ENCODE data around the gene TNNI3. TPM values are rescaled to one million over a fixed set of nuclear protein-coding genes. Genes with fewer than 3 reads are reported as not detected.
"Not testable (repeated sequence)": the region's sequence is repeated elsewhere in the genome, so short reads cannot be mapped to it uniquely, and the experiment has no call there.

The TNNI3 gene
- total RNA-seq, 3 donors from 2014 or later: not detected

DNA sequence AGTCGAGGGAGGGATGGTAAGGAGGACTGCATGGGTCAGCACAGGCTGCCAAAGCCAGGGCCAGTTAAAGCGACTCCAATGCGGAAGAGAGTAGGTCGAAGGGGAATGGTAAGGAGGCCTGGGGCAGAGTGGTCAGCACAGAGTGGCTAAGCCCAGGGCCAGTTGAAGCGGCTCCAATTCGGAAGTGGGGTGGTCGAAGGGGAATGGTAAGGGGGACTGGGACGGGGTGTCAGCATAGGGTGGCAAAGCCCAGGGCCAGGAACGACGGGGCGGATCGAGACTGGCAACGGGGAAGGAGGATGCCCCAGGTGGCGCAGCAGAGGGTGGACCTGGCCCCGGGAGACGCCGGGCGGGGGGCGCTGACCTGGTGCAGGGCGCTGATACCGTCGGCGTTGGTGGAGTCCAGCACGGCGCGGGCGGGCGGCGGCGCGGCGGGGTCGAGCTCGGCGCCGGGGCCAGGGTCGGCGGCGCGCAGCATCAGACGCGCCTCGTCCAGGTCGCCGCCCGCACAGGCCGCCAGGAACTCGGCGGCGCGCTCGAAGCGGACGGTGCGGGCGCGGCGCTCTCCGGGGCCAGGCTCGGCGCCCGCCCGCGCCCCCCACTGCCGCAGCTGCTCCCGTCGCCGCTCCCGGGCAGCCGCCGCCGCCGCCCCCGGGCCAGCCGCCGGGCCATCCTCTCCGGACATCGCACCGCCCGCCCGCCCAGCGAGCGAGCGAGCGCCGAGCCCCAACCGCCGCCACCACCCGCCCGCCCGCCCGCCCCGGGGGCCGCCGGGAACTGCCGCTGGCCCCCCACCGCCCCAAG is 40.5 kb downstream of the TNNI3 start, which contains the start of gene PPP1R12C:
Gene PPP1R12C, minus strand, starts transcription at position 779 of the 804 bp plus-strand sequence. Its CDS starts 94 bp downstream, at position 685.
- Mint-ChIP-seq H3K4me3 (peak within 1 kb of the TSS; percentile 96), H3K4me1 (ENCODE audit: low read depth) (peaks cover 29% of the 10 kb centered on the region), H3K27me3 (ENCODE audit: low read depth) (peaks cover 3% of the 10 kb centered on the region), H3K36me3 (ENCODE audit: insufficient read depth) (no peaks in the 10 kb centered on the region), H3K9me3 (no peaks in the 10 kb centered on the region)
- DNase-seq: no peak
- peak; percentile 24 to 32 for ATAC-seq

DNA sequence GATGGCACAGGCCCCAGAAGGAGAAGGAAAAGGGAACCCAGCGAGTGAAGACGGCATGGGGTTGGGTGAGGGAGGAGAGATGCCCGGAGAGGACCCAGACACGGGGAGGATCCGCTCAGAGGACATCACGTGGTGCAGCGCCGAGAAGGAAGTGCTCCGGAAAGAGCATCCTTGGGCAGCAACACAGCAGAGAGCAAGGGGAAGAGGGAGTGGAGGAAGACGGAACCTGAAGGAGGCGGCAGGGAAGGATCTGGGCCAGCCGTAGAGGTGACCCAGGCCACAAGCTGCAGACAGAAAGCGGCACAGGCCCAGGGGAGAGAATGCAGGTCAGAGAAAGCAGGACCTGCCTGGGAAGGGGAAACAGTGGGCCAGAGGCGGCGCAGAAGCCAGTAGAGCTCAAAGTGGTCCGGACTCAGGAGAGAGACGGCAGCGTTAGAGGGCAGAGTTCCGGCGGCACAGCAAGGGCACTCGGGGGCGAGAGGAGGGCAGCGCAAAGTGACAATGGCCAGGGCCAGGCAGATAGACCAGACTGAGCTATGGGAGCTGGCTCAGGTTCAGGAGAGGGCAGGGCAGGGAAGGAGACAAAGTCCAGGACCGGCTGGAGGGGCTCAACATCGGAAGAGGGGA is 41.2 kb downstream of the TNNI3 start:
- H3K9me3 Mint-ChIP-seq: no peaks in the 10 kb centered on the region
- H3K4me1 Mint-ChIP-seq (ENCODE audit: low read depth): peaks cover 29% of the 10 kb centered on the region
- DNase-seq (peak; percentile 36), ATAC-seq (peak; percentile 36 to 44)
- H3K4me3 Mint-ChIP-seq: peak overlapping the region; percentile 96
- peaks cover under 1% of the 10 kb centered on the region for H3K27me3 Mint-ChIP-seq (ENCODE audit: low read depth)
- H3K36me3 Mint-ChIP-seq (ENCODE audit: insufficient read depth): no peaks in the 10 kb centered on the region

DNA sequence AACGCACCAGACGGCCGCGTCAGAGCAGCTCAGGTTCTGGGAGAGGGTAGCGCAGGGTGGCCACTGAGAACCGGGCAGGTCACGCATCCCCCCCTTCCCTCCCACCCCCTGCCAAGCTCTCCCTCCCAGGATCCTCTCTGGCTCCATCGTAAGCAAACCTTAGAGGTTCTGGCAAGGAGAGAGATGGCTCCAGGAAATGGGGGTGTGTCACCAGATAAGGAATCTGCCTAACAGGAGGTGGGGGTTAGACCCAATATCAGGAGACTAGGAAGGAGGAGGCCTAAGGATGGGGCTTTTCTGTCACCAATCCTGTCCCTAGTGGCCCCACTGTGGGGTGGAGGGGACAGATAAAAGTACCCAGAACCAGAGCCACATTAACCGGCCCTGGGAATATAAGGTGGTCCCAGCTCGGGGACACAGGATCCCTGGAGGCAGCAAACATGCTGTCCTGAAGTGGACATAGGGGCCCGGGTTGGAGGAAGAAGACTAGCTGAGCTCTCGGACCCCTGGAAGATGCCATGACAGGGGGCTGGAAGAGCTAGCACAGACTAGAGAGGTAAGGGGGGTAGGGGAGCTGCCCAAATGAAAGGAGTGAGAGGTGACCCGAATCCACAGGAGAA is 42.0 kb downstream of the TNNI3 start:
- Mint-ChIP-seq H3K27me3 (ENCODE audit: low read depth) (no peaks in the 10 kb centered on the region), H3K9me3 (no peaks in the 10 kb centered on the region), H3K4me1 (ENCODE audit: low read depth) (peaks cover 29% of the 10 kb centered on the region)

DNA sequence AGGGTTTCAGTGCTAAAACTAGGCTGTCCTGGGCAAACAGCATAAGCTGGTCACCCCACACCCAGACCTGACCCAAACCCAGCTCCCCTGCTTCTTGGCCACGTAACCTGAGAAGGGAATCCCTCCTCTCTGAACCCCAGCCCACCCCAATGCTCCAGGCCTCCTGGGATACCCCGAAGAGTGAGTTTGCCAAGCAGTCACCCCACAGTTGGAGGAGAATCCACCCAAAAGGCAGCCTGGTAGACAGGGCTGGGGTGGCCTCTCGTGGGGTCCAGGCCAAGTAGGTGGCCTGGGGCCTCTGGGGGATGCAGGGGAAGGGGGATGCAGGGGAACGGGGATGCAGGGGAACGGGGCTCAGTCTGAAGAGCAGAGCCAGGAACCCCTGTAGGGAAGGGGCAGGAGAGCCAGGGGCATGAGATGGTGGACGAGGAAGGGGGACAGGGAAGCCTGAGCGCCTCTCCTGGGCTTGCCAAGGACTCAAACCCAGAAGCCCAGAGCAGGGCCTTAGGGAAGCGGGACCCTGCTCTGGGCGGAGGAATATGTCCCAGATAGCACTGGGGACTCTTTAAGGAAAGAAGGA is 42.9 kb downstream of the TNNI3 start:
- Mint-ChIP-seq H3K4me1 (ENCODE audit: low read depth) (peaks cover 29% of the 10 kb centered on the region), H3K27me3 (ENCODE audit: low read depth) (no peaks in the 10 kb centered on the region), H3K4me3 (peak overlapping the region; percentile 96), H3K9me3 (no peaks in the 10 kb centered on the region), H3K36me3 (ENCODE audit: insufficient read depth) (no peaks in the 10 kb centered on the region)
- DNase-seq: no peak
- no peak for ATAC-seq

More for the DNA sequence above, 42.0 kb downstream of the TNNI3 start:
- Mint-ChIP-seq H3K36me3 (ENCODE audit: insufficient read depth) (no peaks in the 10 kb centered on the region), H3K4me3 (peak overlapping the region; percentile 96)
- ATAC-seq (no peak), DNase-seq (no peak)

DNA sequence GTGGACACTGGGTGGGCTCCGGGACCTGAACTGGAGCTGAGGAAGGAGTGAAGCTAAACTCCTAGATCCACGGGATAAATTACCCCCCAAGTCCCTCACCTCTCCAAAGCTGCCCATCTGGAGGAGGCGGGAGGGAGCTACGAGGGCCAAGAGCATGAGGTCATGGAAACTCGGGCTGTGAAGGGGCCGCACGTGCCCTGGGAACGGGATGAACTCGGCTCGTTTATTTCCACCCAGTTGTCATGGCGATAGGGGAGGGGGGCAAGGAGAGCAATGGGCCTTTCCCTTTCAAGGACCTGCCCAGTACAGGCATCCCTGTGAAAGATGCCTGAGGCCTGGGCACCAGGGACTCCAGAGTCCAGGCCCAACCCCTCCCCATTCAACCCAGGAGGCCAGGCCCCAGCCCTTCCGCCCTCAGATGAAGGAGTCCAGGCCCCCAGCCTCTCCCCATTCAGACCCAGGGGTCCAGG is 43.9 kb downstream of the TNNI3 start:
- DNase-seq (no peak), ATAC-seq (no peak)
- Mint-ChIP-seq H3K4me1 (ENCODE audit: low read depth) (peaks cover 23% of the 10 kb centered on the region), H3K36me3 (ENCODE audit: insufficient read depth) (no peaks in the 10 kb centered on the region), H3K4me3 (no peak overlapping the region), H3K9me3 (no peaks in the 10 kb centered on the region), H3K27me3 (ENCODE audit: low read depth) (no peaks in the 10 kb centered on the region)

DNA sequence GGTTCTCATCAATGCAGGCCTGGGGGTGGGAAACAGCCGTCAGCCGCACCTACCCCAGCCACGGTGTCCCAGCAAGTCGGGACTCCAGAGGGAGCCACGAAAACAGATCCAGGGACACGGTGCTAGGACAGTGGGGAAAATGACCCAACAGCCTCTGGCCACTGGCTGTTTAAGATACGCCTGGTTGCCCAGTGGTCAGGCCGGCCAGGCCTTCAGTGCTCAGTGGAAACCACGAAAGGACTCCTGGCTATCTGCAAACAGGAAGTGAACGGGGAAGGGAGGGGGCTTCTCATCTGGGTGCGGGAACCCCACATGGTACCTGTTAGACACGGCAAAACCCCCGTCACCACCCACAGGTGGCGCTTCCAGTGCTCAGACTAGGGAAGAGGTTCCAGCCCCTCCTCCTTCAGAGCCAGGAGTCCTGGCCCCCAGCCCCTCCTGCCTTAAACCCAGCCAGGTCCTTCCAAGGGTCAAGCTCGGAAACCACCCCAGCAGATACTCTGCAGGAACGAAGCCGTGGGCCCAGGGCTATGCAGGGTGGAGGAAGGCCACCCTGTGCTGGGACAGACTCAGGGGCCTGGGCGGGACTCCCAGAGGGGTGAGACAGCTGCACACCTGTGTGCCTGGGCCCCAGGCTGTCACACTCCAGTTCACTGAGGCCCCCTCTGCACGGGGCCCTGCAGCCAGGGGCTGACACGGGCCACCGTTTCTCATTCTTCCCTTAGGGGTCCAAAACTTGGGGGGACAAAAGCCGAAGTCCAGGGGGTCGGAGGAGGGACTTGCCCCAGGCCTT is 44.6 kb downstream of the TNNI3 start:
- Mint-ChIP-seq H3K36me3 (ENCODE audit: insufficient read depth) (no peaks in the 10 kb centered on the region), H3K4me3 (no peak overlapping the region), H3K9me3 (no peaks in the 10 kb centered on the region), H3K4me1 (ENCODE audit: low read depth) (peaks cover 19% of the 10 kb centered on the region), H3K27me3 (ENCODE audit: low read depth) (no peaks in the 10 kb centered on the region)
- ATAC-seq: no peak
- DNase-seq: no peak

DNA sequence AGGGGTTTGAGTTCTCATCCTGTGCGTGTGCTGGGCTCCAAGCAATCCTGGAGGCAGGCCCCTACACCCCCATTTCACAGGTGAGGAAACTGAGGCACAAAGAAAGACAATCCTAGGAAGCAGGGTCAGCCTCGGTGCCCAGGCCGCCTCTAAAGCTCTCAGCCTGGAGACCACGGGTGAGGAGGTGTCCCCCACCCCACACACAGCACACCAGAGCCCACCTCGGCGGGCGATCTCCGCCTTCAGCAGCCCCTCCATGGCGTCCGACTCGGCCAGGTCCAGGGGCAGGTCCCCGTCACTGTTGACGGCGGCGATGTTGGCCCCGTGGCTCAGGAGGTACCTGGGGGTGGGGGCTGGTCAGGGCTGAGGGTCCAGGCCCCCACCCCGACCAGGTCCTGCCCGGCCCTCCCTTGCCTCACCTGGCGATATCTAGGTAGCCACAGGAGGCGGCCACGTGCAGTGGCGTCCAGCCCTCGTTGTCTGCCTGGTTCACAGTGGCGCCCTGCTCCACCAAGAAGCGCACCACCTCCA is 45.2 kb downstream of the TNNI3 start:
- DNase-seq: no peak
- Mint-ChIP-seq H3K4me3 (no peak overlapping the region), H3K4me1 (ENCODE audit: low read depth) (peaks cover 16% of the 10 kb centered on the region), H3K9me3 (no peaks in the 10 kb centered on the region), H3K36me3 (ENCODE audit: insufficient read depth) (no peaks in the 10 kb centered on the region), H3K27me3 (ENCODE audit: low read depth) (no peaks in the 10 kb centered on the region)
- no peak for ATAC-seq

DNA sequence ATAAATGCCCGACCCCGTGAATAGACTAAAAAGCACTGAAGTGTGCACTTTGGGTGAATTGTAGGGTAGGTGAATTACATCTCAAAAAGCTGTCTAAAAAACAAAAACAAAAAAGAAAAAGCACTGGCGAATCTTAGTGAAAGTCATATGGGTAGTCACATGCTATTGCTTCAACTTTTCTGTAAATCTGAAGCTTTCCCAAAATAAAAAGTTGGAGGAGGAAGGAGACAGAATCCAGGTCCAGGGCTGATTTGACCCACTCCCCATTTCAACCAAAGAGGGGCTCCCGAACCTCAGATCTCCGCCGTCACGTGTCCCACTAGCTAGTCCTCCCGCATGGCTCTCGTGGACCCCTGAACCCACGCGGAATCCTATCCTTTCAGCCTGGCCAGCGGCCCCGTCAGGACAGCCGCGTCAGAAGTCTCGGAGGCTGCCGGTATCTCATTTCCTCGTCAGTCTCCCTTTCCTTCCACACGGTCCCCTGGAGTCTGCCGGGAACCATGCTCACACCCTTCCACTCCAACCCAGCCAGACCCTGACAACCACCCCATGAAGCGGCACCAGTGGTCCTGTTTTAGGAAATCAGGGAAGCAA is 46.2 kb downstream of the TNNI3 start:
- DNase-seq: no peak
- H3K9me3 Mint-ChIP-seq: no peaks in the 10 kb centered on the region
- no peak overlapping the region for H3K4me3 Mint-ChIP-seq
- no peak for ATAC-seq
- H3K36me3 Mint-ChIP-seq (ENCODE audit: insufficient read depth): no peaks in the 10 kb centered on the region
- H3K4me1 Mint-ChIP-seq (ENCODE audit: low read depth): peaks cover 15% of the 10 kb centered on the region
- no peaks in the 10 kb centered on the region for H3K27me3 Mint-ChIP-seq (ENCODE audit: low read depth)

DNA sequence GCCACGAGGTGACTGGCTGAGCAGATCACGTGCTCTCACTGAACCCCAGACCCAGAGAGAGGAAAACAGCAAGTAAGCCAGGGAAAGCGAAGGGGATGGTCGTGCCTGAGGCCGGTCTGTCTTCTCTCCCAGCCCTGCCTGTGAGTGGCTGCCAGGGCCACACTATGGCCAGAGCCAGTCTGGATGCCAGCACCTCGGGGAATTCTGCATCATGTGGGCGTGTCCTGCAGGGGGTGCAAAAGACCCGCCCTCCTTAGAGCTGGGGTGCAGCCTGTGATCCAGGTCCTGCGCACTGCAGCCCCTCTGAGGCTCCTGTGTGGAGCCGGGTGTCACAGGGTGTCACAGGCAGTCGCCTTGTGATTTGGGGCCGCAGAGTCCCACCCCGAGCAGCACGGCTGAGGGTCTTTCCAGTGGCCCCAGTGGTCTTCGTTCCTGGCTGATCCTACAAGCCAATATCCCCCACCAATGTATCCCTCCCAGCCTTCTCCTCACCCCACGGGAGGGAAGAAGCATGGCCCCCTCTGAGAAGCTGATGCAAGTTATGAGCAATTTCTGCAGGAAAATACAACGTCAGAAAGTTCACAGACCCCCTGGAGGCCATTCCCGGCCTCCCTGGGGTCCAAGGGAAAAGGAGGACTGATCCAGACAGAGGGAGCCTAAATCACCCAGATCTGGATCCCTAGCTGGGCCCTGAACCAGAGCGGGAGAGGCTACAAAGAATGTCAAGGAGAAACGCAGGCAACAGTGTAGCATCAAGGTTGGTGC is 47.8 kb downstream of the TNNI3 start:
- H3K4me1 Mint-ChIP-seq (ENCODE audit: low read depth): no peaks in the 10 kb centered on the region
- no peaks in the 10 kb centered on the region for H3K9me3 Mint-ChIP-seq
- ATAC-seq (no peak), DNase-seq (no peak)
- no peak overlapping the region for H3K4me3 Mint-ChIP-seq
- no peaks in the 10 kb centered on the region for H3K27me3 Mint-ChIP-seq (ENCODE audit: low read depth)
- H3K36me3 Mint-ChIP-seq (ENCODE audit: insufficient read depth): no peaks in the 10 kb centered on the region

DNA sequence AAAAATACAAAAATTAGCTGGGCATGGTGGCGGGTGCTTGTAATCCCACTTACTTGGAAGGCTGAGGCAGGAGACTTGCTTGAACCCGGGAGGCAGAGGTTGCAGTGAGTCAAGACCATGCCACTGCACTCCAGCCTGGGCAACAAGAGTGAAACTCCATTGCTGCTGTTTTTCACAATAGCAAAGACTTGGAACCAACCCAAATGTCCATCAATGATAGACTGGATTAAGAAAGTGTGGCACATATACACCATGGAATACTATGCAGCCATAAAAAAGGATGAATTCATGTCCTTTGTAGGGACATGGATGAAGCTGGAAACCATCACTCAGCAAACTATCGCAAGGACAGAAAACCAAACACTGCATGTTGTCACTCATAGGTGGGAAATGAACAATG is 50.3 kb downstream of the TNNI3 start:
- H3K36me3 Mint-ChIP-seq (ENCODE audit: insufficient read depth); DNase-seq; H3K9me3 Mint-ChIP-seq; ATAC-seq; H3K27me3 Mint-ChIP-seq (ENCODE audit: low read depth); H3K4me3 Mint-ChIP-seq; H3K4me1 Mint-ChIP-seq (ENCODE audit: low read depth): not testable (repeated sequence)

DNA sequence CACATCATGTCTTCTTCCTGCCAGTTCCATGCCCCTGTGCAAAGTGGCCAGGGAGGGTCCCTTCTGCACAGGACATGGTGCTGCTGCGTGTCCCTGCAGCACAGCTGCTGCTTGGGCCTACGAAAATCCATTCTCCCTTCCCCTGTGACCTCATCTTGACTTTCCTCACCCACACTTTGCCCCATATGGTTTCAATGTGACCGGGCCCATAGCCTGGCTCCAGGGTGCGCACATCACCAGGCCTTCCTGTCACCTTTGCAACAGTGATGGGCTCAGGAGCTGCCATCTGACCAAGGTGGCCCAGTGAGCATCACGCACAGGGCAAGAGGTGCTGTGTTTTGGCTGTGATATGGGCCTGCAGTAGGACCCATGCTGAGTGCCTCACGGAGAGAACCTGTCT is 50.9 kb downstream of the TNNI3 start:
- H3K4me1 Mint-ChIP-seq (ENCODE audit: low read depth): no peaks in the 10 kb centered on the region
- no peak for ATAC-seq

DNA sequence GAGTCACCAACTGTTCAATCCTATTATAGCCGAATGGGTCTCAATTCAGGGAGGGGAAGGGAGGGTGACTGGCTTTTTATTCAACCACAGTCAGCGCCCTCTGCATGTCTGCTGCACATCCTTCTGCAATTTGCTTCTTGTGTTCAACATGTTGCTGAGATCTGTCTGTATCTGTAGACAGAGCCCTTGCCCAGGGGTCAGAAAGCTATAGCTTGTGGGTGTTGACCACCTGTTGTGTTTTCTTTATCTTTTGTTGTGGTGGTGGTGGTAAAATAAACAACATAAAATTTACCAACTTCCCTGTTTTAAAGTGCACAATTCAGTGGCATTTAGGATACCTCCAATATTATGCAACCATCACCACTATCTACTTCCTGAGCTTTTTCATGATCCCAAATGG is 52.3 kb downstream of the TNNI3 start:
- DNase-seq (no peak), ATAC-seq (no peak)
- no peaks in the 10 kb centered on the region for H3K27me3 Mint-ChIP-seq (ENCODE audit: low read depth)
- no peaks in the 10 kb centered on the region for H3K9me3 Mint-ChIP-seq
- H3K4me3 Mint-ChIP-seq: no peak overlapping the region
- no peaks in the 10 kb centered on the region for H3K4me1 Mint-ChIP-seq (ENCODE audit: low read depth)
- H3K36me3 Mint-ChIP-seq (ENCODE audit: insufficient read depth): peaks cover 18% of the 10 kb centered on the region

More for the DNA sequence above, 50.9 kb downstream of the TNNI3 start:
- Mint-ChIP-seq H3K27me3 (ENCODE audit: low read depth) (no peaks in the 10 kb centered on the region), H3K36me3 (ENCODE audit: insufficient read depth) (peaks cover 13% of the 10 kb centered on the region), H3K4me3 (no peak overlapping the region), H3K9me3 (no peaks in the 10 kb centered on the region)
- no peak for DNase-seq

DNA sequence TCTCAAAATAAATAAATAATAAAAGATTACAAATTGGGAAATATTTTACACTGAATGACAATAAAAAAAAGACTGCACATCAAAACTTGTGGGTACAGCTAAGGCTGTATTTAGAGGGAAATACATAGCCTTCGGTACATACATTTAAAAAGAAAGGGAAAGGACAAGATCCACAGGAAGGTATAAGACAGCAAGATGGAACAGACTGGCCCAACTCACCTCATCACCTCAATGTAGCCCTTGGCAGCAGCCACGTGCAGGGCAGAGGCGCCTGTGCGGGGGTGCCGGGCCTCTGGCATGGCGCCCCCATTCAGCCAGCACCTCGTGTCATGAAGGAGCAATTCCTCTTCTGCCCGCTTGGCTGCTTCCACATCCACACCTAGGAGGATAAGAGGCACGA is 54.3 kb downstream of the TNNI3 start:
- H3K27me3 Mint-ChIP-seq (ENCODE audit: low read depth): no peaks in the 10 kb centered on the region
- peaks cover 20% of the 10 kb centered on the region for H3K36me3 Mint-ChIP-seq (ENCODE audit: insufficient read depth)
- ATAC-seq (no peak), DNase-seq (no peak)
- H3K9me3 Mint-ChIP-seq: no peaks in the 10 kb centered on the region
- no peak overlapping the region for H3K4me3 Mint-ChIP-seq
- no peaks in the 10 kb centered on the region for H3K4me1 Mint-ChIP-seq (ENCODE audit: low read depth)

Data from activated T-cell treated with anti-CD3 and anti-CD28 coated beads, Interleukin-2, amount 50 U/mL, for 4 hours (primary cell).